Ishikawa (cell line): ENCODE measurements around the gene PIP4K2A.
A peak's percentile ranks its signal among the peaks of the same experiment; 100 is the strongest.

Source experiments
- CEBPB ChIP-seq: IDR thresholded peaks from 2 replicates; pipeline ENCODE4 v1.6.1; 2012
- CREB1 ChIP-seq: IDR thresholded peaks from 2 replicates; pipeline ENCODE4 v1.6.1; 2012; ENCODE audit warnings: low read depth
- EGR1 ChIP-seq: IDR thresholded peaks from 2 replicates; pipeline ENCODE4 v1.6.1; 2012
- EP300 ChIP-seq: IDR thresholded peaks from 2 replicates; pipeline ENCODE4 v1.6.1; 2012; ENCODE audit warnings: borderline replicate concordance
- FOXM1 ChIP-seq: IDR thresholded peaks from 2 replicates; pipeline ENCODE4 v1.6.1; 2012; ENCODE audit warnings: low read depth, borderline replicate concordance
- NFIC ChIP-seq: IDR thresholded peaks from 2 replicates; pipeline ENCODE4 v1.6.1; 2012
- RAD21 ChIP-seq: IDR thresholded peaks from 2 replicates; pipeline ENCODE4 v1.6.1; 2012; ENCODE audit warnings: low read depth
- TAF1 ChIP-seq: IDR thresholded peaks from 2 replicates; pipeline ENCODE4 v1.6.1; 2012; ENCODE audit warnings: low read depth, mild to moderate bottlenecking
- TCF12 ChIP-seq: IDR thresholded peaks from 2 replicates; pipeline ENCODE4 v1.6.1; 2012; ENCODE audit warnings: low read depth
- TEAD4 ChIP-seq: IDR thresholded peaks from 2 replicates; pipeline ENCODE4 v1.6.1; 2012
- YY1 ChIP-seq: IDR thresholded peaks from 2 replicates; pipeline ENCODE4 v1.6.1; 2012; ENCODE audit warnings: low read depth
- ZBTB7A ChIP-seq: IDR thresholded peaks from 2 replicates; pipeline ENCODE4 v1.6.1; 2012; ENCODE audit warnings: low read depth
- TF ChIP-seq, protein P1 (sequence below): IDR thresholded peaks from 2 replicates; pipeline ENCODE4 v1.6.1; 2012
- TF ChIP-seq, protein P2 (sequence below): IDR thresholded peaks from 2 replicates; pipeline ENCODE4 v1.6.1; 2012; ENCODE audit warnings: low read depth, mild to moderate bottlenecking
- TF ChIP-seq, protein P3 (sequence below): IDR thresholded peaks from 2 replicates; pipeline ENCODE4 v1.6.1; 2012

The PIP4K2A gene

DNA sequence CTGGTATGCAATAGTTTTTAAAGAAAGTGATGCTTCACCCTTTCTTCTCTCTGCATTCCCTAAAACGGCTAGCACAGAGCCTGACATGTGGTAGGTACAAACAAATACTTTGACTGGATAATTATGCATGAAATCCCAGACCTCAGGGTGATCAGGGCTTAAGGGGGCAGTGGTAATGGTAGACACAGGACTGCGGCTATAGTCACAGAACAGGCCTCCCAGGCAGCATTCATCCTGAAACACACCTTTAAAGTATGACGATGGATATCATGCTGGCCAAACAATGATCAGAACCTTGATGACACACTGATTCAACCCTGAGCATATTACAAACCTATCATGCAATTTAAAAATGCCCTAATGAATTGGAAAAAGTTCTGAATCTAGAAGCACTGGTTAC, 110.8 kb downstream of the PIP4K2A start:
- no peak for TF ChIP-seq YY1
- no peak for TF ChIP-seq NFIC
- TF ChIP-seq EP300 = no peak
- TF ChIP-seq TEAD4 = no peak
- TF ChIP-seq, protein P1, sequence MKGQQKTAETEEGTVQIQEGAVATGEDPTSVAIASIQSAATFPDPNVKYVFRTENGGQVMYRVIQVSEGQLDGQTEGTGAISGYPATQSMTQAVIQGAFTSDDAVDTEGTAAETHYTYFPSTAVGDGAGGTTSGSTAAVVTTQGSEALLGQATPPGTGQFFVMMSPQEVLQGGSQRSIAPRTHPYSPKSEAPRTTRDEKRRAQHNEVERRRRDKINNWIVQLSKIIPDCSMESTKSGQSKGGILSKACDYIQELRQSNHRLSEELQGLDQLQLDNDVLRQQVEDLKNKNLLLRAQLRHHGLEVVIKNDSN = no peak
- no peak for TF ChIP-seq ZBTB7A
- no peak for TF ChIP-seq FOXM1
- TF ChIP-seq EGR1 = no peak
- TF ChIP-seq CEBPB = no peak

DNA sequence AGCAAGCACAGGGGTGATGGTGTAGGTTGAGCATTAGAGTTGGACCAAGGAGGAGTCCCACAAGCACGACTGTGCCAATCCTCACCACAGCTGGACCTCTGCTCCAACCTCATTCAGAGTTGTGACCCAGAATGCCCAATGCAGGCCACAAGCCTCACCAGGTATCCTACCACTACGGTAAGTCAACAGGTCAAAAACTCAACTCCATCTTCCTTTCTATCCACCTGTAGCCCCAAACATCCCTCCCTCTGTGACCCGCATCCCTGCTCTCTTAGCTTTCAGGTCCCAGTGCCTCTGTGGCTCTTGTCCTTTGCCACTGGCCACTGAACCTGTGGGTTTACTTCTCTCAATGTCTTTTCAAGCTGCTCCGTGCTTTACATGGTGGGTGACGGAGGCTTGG, 112.8 kb downstream of the PIP4K2A start:
- TF ChIP-seq CEBPB = no peak
- no peak for TF ChIP-seq YY1
- no peak for TF ChIP-seq EP300
- TF ChIP-seq CREB1 = no peak
- TF ChIP-seq, protein P1 = no peak

- no peak for TF ChIP-seq EP300
- no peak for TF ChIP-seq YY1
- TF ChIP-seq CEBPB = no peak
- TF ChIP-seq EGR1 = no peak
- TF ChIP-seq TCF12 = no peak
These were observed 114.6 kb downstream of the PIP4K2A start for GRCh38 chr10:22599636-22600228.

- TF ChIP-seq, protein P1 = no peak
- TF ChIP-seq YY1 (no peak), CREB1 (no peak), TAF1 (no peak), FOXM1 (no peak), TCF12 (no peak), EP300 (no peak; the same call in 1 of the 2 replicates), TEAD4 (peak; percentile 17; the same call in 1 of the 2 replicates), EGR1 (no peak), RAD21 (no peak), CEBPB (no peak), ZBTB7A (no peak), NFIC (no peak)
- TF ChIP-seq, protein P2, sequence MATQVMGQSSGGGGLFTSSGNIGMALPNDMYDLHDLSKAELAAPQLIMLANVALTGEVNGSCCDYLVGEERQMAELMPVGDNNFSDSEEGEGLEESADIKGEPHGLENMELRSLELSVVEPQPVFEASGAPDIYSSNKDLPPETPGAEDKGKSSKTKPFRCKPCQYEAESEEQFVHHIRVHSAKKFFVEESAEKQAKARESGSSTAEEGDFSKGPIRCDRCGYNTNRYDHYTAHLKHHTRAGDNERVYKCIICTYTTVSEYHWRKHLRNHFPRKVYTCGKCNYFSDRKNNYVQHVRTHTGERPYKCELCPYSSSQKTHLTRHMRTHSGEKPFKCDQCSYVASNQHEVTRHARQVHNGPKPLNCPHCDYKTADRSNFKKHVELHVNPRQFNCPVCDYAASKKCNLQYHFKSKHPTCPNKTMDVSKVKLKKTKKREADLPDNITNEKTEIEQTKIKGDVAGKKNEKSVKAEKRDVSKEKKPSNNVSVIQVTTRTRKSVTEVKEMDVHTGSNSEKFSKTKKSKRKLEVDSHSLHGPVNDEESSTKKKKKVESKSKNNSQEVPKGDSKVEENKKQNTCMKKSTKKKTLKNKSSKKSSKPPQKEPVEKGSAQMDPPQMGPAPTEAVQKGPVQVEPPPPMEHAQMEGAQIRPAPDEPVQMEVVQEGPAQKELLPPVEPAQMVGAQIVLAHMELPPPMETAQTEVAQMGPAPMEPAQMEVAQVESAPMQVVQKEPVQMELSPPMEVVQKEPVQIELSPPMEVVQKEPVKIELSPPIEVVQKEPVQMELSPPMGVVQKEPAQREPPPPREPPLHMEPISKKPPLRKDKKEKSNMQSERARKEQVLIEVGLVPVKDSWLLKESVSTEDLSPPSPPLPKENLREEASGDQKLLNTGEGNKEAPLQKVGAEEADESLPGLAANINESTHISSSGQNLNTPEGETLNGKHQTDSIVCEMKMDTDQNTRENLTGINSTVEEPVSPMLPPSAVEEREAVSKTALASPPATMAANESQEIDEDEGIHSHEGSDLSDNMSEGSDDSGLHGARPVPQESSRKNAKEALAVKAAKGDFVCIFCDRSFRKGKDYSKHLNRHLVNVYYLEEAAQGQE = no peak
- TF ChIP-seq, protein P3, sequence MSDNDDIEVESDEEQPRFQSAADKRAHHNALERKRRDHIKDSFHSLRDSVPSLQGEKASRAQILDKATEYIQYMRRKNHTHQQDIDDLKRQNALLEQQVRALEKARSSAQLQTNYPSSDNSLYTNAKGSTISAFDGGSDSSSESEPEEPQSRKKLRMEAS = peak; percentile 12; the same call in 1 of the 2 replicates
These were observed 115.3 kb downstream of the PIP4K2A start for GRCh38 chr10:22599048-22599561.

DNA sequence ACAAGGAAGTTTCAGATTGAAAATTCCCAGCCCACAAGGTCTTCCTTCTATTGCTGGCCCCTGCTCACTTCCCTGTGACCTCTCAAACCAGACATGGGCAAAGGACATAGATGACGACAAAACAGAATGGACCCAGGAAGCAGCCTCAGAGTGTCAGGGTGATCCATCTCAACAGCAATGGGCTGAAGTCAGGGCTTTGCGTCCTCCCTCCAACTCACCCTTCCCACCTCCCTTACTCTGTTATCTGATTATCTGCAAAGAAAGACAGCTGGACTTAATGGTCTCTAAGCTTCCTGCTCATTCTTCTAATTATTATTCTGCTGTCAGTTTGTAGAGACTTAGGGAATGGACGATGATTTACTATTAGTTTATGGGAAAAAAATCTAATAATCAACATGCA, 115.9 kb downstream of the PIP4K2A start:
- TF ChIP-seq FOXM1 (no peak), RAD21 (no peak), EGR1 (no peak), NFIC (no peak), CREB1 (no peak), EP300 (no peak)
- TF ChIP-seq, protein P3 = no peak
- TF ChIP-seq, protein P1 = no peak

DNA sequence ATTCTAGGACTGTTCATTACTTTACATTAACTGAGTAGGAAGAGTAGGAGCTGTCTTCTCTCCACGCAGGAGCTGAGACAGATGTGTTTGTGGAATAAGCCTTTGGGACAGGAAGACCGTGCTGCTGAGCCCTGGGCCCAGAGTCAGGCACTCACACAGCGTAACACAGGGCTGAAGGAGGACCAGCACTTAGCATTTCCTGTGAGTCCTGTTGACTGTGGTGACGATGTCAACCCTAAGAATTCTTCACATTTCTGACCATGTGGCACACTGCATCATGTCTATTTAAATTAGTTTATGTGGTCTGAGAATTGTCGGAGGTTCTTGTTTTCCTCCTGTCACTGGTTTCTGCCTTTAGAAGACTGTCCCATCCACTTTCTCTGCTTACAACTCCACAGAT, 117.2 kb downstream of the PIP4K2A start:
- TF ChIP-seq TEAD4 = no peak
- TF ChIP-seq FOXM1 = no peak
- TF ChIP-seq, protein P1 = no peak
- TF ChIP-seq ZBTB7A = no peak
- TF ChIP-seq CREB1 = no peak
- TF ChIP-seq, protein P2 = no peak
- no peak for TF ChIP-seq NFIC
- TF ChIP-seq, protein P3 = no peak
- TF ChIP-seq RAD21 = no peak
- no peak for TF ChIP-seq YY1
- no peak for TF ChIP-seq TAF1
- TF ChIP-seq CEBPB = no peak
- TF ChIP-seq EP300 = no peak
